HEK293 (cell line): ENCODE measurements around the gene MELK.

Source experiments
- BCL11B ChIP-seq: fragments of 450-650 bp; formaldehyde crosslinking; IDR thresholded peaks from 2 replicates; pipeline ENCODE4 v1.5.1; 2016; ENCODE audit warnings: low read depth, missing biosample characterization, missing genetic modification characterization
- HOXC10 ChIP-seq: sonication (generic); formaldehyde crosslinking; IDR thresholded peaks from 2 replicates; pipeline ENCODE4 v1.8.1; 2023; ENCODE audit warnings: mild to moderate bottlenecking, missing genetic modification reagents
- SP2 ChIP-seq: fragments of 450-650 bp; formaldehyde crosslinking; IDR thresholded peaks from 2 replicates; pipeline ENCODE4 v1.5.1; 2016; ENCODE audit warnings: missing biosample characterization, missing genetic modification characterization
- ZNF112 ChIP-seq: fragments of 450-650 bp; formaldehyde crosslinking; IDR thresholded peaks from 2 replicates; pipeline ENCODE4 v1.5.0; 2017; ENCODE audit warnings: missing biosample characterization, missing genetic modification characterization
- ZNF121 ChIP-seq: fragments of 450-650 bp; formaldehyde crosslinking; IDR thresholded peaks from 2 replicates; pipeline ENCODE4 v1.5.1; 2016; ENCODE audit warnings: missing biosample characterization, missing genetic modification characterization
- ZNF174 ChIP-seq: fragments of 450-650 bp; formaldehyde crosslinking; IDR thresholded peaks from 2 replicates; pipeline ENCODE4 v1.5.0; 2017; ENCODE audit warnings: missing biosample characterization, mild to moderate bottlenecking, missing genetic modification characterization
- ZNF184 ChIP-seq: fragments of 450-650 bp; IDR thresholded peaks from 2 replicates; pipeline ENCODE4 v1.5.1; 2018; ENCODE audit warnings: missing biosample characterization, mild to moderate bottlenecking, missing genetic modification characterization
- ZNF311 ChIP-seq: fragments of 450-650 bp; formaldehyde crosslinking; IDR thresholded peaks from 2 replicates; pipeline ENCODE4 v1.5.1; 2017; ENCODE audit warnings: missing biosample characterization, missing genetic modification characterization, borderline replicate concordance
- ZNF335 ChIP-seq: fragments of 450-650 bp; formaldehyde crosslinking; conservative IDR thresholded peaks from 2 replicates; pipeline ENCODE4 v1.5.1; 2016; ENCODE audit warnings: missing biosample characterization, missing genetic modification characterization
- ZNF555 ChIP-seq: fragments of 450-650 bp; formaldehyde crosslinking; conservative IDR thresholded peaks from 2 replicates; pipeline ENCODE4 v1.5.1; 2017; ENCODE audit warnings: missing biosample characterization, mild to moderate bottlenecking, missing genetic modification characterization, inconsistent platforms
- ZNF629 ChIP-seq: fragments of 450-650 bp; formaldehyde crosslinking; IDR thresholded peaks from 2 replicates; pipeline ENCODE4 v1.5.1; 2017; ENCODE audit warnings: missing biosample characterization, missing genetic modification characterization
- ZNF701 ChIP-seq: fragments of 450-650 bp; formaldehyde crosslinking; IDR thresholded peaks from 2 replicates; pipeline ENCODE4 v1.5.1; 2016; ENCODE audit warnings: missing biosample characterization, missing genetic modification characterization
- ZSCAN16 ChIP-seq: fragments of 450-650 bp; formaldehyde crosslinking; IDR thresholded peaks from 2 replicates; pipeline ENCODE4 v1.5.1; 2016; ENCODE audit warnings: missing biosample characterization, missing genetic modification characterization
- ZSCAN30 ChIP-seq: fragments of 450-650 bp; IDR thresholded peaks from 2 replicates; pipeline ENCODE4 v1.5.1; 2018; ENCODE audit warnings: missing biosample characterization, mild to moderate bottlenecking, missing genetic modification characterization, moderate library complexity
- TF ChIP-seq, protein P1 (sequence below): fragments of 450-650 bp; formaldehyde crosslinking; conservative IDR thresholded peaks from 2 replicates; pipeline ENCODE4 v1.5.1; 2016; ENCODE audit warnings: low read depth, missing biosample characterization, missing genetic modification characterization
- TF ChIP-seq, protein P2 (sequence below): fragments of 450-650 bp; formaldehyde crosslinking; IDR thresholded peaks from 2 replicates; pipeline ENCODE4 v1.5.1; 2016; ENCODE audit warnings: missing biosample characterization, missing genetic modification characterization
- TF ChIP-seq, protein P3 (sequence below): fragments of 450-650 bp; formaldehyde crosslinking; IDR thresholded peaks from 2 replicates; pipeline ENCODE4 v1.5.1; 2017; ENCODE audit warnings: missing biosample characterization, missing genetic modification characterization
- TF ChIP-seq, protein P4 (sequence below): fragments of 450-650 bp; formaldehyde crosslinking; IDR thresholded peaks from 2 replicates; pipeline ENCODE4 v1.5.1; 2016; ENCODE audit warnings: missing biosample characterization, missing genetic modification characterization, borderline replicate concordance
- TF ChIP-seq, protein P5 (sequence below): fragments of 450-650 bp; formaldehyde crosslinking; IDR thresholded peaks from 2 replicates; pipeline ENCODE4 v1.5.1; 2017; ENCODE audit warnings: missing biosample characterization, missing genetic modification characterization

The MELK gene

DNA sequence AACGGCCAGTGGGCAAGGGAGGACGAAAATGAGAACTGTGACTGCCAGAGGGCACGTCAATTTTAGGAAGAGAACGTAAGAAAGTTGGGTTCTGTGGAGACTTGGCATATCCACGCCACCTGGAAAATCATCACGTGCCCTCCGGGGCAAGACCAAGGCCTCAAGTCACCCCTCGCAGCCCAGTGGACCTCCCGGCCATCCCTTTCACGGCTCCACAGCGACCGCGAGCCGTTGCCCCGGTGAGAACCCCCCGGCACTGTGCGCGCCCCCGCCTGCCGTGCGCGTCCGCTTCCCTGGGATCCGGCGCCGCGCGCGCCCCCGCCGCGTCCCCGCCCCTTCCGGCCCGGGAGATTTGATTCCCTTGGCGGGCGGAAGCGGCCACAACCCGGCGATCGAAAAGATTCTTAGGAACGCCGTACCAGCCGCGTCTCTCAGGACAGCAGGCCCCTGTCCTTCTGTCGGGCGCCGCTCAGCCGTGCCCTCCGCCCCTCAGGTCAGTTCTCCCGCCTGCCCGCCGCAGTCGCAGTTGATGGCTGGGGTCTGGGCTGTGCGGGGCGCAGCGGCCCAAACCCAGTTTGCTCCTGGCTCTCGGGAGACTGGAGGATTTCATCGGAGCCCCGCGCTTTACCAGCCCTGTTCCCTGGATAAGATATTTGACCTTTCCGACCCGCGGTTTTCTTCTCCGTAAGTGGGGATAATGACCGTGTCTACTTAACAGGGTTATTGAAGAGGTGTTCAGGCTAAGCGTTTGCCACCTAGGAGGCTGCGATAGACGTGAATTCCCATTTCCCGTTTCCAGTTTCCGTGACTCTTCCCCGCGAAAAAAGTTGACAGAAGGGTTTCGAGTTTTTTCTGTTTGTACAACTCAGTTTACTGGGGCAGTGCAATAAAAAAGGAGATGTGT, at the start of gene MELK (continued):
- TF ChIP-seq, protein P1, sequence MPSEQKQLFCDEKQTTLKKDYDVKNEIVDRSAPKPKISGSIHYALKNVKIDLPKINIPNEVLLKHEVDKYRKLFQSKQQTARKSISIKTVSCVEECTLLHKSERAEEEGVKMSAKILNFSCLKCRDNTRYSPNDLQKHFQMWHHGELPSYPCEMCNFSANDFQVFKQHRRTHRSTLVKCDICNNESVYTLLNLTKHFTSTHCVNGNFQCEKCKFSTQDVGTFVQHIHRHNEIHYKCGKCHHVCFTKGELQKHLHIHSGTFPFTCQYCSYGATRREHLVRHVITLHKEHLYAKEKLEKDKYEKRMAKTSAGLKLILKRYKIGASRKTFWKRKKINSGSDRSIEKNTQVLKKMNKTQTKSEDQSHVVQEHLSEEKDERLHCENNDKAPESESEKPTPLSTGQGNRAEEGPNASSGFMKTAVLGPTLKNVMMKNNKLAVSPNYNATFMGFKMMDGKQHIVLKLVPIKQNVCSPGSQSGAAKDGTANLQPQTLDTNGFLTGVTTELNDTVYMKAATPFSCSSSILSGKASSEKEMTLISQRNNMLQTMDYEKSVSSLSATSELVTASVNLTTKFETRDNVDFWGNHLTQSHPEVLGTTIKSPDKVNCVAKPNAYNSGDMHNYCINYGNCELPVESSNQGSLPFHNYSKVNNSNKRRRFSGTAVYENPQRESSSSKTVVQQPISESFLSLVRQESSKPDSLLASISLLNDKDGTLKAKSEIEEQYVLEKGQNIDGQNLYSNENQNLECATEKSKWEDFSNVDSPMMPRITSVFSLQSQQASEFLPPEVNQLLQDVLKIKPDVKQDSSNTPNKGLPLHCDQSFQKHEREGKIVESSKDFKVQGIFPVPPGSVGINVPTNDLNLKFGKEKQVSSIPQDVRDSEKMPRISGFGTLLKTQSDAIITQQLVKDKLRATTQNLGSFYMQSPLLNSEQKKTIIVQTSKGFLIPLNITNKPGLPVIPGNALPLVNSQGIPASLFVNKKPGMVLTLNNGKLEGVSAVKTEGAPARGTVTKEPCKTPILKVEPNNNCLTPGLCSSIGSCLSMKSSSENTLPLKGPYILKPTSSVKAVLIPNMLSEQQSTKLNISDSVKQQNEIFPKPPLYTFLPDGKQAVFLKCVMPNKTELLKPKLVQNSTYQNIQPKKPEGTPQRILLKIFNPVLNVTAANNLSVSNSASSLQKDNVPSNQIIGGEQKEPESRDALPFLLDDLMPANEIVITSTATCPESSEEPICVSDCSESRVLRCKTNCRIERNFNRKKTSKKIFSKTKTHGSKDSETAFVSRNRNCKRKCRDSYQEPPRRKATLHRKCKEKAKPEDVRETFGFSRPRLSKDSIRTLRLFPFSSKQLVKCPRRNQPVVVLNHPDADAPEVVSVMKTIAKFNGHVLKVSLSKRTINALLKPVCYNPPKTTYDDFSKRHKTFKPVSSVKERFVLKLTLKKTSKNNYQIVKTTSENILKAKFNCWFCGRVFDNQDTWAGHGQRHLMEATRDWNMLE (tag by site-specific recombination) = no peak
- TF ChIP-seq ZNF121 (tag by site-specific recombination) (no peak), HOXC10 (CRISPR knock-in tag) (no peak), ZNF629 (tag by site-specific recombination) (peak; percentile 6; the same call in 1 of the 2 replicates), ZSCAN16 (tag by site-specific recombination) (no peak), ZSCAN30 (tag by site-specific recombination) (0 out of 2 replicates have a peak, but pooled peaks have one; percentile 41), ZNF335 (tag by site-specific recombination) (peak; percentile 71), ZNF311 (no peak), ZNF112 (tag by site-specific recombination) (no peak), ZNF701 (tag by site-specific recombination) (no peak), ZNF174 (no peak), BCL11B (tag by site-specific recombination) (no peak), SP2 (tag by site-specific recombination) (peak; percentile 48), ZNF555 (no peak), ZNF184 (tag by site-specific recombination) (no peak)
- TF ChIP-seq, protein P2, sequence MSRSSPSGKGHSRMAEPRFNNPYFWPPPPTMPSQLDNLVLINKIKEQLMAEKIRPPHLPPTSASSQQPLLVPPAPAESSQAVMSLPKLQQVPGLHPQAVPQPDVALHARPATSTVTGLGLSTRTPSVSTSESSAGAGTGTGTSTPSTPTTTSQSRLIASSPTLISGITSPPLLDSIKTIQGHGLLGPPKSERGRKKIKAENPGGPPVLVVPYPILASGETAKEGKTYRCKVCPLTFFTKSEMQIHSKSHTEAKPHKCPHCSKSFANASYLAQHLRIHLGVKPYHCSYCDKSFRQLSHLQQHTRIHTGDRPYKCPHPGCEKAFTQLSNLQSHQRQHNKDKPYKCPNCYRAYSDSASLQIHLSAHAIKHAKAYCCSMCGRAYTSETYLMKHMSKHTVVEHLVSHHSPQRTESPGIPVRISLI (tag by site-specific recombination) = 0 out of 2 replicates have a peak, but pooled peaks have one; percentile 18
- TF ChIP-seq, protein P3, sequence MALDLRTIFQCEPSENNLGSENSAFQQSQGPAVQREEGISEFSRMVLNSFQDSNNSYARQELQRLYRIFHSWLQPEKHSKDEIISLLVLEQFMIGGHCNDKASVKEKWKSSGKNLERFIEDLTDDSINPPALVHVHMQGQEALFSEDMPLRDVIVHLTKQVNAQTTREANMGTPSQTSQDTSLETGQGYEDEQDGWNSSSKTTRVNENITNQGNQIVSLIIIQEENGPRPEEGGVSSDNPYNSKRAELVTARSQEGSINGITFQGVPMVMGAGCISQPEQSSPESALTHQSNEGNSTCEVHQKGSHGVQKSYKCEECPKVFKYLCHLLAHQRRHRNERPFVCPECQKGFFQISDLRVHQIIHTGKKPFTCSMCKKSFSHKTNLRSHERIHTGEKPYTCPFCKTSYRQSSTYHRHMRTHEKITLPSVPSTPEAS (tag by site-specific recombination) = no peak
- TF ChIP-seq, protein P4, sequence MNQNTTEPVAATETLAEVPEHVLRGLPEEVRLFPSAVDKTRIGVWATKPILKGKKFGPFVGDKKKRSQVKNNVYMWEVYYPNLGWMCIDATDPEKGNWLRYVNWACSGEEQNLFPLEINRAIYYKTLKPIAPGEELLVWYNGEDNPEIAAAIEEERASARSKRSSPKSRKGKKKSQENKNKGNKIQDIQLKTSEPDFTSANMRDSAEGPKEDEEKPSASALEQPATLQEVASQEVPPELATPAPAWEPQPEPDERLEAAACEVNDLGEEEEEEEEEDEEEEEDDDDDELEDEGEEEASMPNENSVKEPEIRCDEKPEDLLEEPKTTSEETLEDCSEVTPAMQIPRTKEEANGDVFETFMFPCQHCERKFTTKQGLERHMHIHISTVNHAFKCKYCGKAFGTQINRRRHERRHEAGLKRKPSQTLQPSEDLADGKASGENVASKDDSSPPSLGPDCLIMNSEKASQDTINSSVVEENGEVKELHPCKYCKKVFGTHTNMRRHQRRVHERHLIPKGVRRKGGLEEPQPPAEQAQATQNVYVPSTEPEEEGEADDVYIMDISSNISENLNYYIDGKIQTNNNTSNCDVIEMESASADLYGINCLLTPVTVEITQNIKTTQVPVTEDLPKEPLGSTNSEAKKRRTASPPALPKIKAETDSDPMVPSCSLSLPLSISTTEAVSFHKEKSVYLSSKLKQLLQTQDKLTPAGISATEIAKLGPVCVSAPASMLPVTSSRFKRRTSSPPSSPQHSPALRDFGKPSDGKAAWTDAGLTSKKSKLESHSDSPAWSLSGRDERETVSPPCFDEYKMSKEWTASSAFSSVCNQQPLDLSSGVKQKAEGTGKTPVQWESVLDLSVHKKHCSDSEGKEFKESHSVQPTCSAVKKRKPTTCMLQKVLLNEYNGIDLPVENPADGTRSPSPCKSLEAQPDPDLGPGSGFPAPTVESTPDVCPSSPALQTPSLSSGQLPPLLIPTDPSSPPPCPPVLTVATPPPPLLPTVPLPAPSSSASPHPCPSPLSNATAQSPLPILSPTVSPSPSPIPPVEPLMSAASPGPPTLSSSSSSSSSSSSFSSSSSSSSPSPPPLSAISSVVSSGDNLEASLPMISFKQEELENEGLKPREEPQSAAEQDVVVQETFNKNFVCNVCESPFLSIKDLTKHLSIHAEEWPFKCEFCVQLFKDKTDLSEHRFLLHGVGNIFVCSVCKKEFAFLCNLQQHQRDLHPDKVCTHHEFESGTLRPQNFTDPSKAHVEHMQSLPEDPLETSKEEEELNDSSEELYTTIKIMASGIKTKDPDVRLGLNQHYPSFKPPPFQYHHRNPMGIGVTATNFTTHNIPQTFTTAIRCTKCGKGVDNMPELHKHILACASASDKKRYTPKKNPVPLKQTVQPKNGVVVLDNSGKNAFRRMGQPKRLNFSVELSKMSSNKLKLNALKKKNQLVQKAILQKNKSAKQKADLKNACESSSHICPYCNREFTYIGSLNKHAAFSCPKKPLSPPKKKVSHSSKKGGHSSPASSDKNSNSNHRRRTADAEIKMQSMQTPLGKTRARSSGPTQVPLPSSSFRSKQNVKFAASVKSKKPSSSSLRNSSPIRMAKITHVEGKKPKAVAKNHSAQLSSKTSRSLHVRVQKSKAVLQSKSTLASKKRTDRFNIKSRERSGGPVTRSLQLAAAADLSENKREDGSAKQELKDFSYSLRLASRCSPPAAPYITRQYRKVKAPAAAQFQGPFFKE = no peak
- TF ChIP-seq, protein P5, sequence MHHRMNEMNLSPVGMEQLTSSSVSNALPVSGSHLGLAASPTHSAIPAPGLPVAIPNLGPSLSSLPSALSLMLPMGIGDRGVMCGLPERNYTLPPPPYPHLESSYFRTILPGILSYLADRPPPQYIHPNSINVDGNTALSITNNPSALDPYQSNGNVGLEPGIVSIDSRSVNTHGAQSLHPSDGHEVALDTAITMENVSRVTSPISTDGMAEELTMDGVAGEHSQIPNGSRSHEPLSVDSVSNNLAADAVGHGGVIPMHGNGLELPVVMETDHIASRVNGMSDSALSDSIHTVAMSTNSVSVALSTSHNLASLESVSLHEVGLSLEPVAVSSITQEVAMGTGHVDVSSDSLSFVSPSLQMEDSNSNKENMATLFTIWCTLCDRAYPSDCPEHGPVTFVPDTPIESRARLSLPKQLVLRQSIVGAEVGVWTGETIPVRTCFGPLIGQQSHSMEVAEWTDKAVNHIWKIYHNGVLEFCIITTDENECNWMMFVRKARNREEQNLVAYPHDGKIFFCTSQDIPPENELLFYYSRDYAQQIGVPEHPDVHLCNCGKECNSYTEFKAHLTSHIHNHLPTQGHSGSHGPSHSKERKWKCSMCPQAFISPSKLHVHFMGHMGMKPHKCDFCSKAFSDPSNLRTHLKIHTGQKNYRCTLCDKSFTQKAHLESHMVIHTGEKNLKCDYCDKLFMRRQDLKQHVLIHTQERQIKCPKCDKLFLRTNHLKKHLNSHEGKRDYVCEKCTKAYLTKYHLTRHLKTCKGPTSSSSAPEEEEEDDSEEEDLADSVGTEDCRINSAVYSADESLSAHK (tag by site-specific recombination) = no peak
